ENCODE results near the gene MAML3.
A peak's percentile ranks its signal among the peaks of the same experiment; 100 is the strongest.

The MAML3 gene

DNA sequence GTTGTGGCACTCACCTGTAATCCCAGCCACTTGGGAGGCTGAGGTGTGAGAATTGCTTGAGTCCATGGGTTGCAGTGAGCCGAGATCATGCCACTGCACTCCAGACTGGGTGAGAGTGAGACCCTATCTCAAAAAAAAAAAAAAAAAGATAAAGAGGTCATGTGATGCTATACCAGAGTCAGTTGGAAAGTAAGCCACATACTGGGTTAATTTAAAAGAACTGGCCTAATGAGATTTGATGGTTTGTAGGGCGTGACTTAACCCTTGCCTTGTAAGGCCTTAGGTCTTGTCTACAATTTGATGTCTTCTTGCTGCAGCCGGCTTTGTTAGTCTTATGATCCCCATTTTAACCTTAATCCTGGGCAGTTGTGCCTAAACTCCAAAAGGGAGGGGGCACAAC is 483.2 kb downstream of the MAML3 start:
- no peak overlapping the region for H3K4me3 Mint-ChIP-seq

DNA sequence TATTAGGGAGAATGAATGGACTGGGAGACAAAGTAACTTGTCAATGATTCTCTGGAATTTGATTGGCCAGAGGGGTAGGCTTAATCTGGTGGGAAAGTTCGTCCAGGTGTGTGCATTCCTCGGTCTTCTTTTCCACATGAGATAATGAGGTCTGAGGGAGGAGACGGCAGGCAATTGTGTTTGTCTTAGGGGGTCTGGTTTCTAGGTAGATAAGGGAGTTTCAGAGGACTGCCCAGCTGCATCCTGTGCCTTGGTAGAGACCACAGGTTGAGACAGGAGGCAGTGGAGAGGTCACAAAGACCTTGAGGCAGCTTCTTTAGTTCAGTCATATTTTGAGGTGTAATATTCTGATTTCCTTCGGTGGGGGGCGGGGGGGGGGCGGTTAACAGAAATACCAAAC is 484.1 kb downstream of the MAML3 start:
- ATAC-seq = no peak

More for the DNA sequence above, 483.2 kb downstream of the MAML3 start:
- Mint-ChIP-seq H3K27ac (no peak overlapping the region), H3K9me3 (no peaks in the 10 kb centered on the region), H3K27me3 (peaks cover 29% of the 10 kb centered on the region), H3K4me1 (peaks cover 21% of the 10 kb centered on the region)
- DNase-seq (no peak), ATAC-seq (no peak)

GRCh38 chr4:139669335-139669734 is 484.6 kb downstream of the MAML3 start:
- no peak overlapping the region for H3K4me3 Mint-ChIP-seq
- H3K4me1 Mint-ChIP-seq = peaks cover 29% of the 10 kb centered on the region
- DNase-seq (no peak), ATAC-seq (no peak)
- peaks cover 29% of the 10 kb centered on the region for H3K27me3 Mint-ChIP-seq
- H3K9me3 Mint-ChIP-seq = no peaks in the 10 kb centered on the region
- H3K27ac Mint-ChIP-seq = peak overlapping the region in 1 of 2 donors; percentile 43

More for the DNA sequence above, 484.1 kb downstream of the MAML3 start:
- Mint-ChIP-seq H3K4me1 (peaks cover 29% of the 10 kb centered on the region), H3K4me3 (no peak overlapping the region), H3K27me3 (peaks cover 29% of the 10 kb centered on the region), H3K27ac (peak overlapping the region in 1 of 2 donors; percentile 28), H3K9me3 (no peaks in the 10 kb centered on the region)
- DNase-seq = no peak

GRCh38 chr4:139668658-139669201 is 485.3 kb downstream of the MAML3 start:
- no peak overlapping the region for H3K4me3 Mint-ChIP-seq
- peaks cover 29% of the 10 kb centered on the region for H3K27me3 Mint-ChIP-seq
- no peaks in the 10 kb centered on the region for H3K9me3 Mint-ChIP-seq
- ATAC-seq = no peak
- no peak overlapping the region for H3K27ac Mint-ChIP-seq
- no peak for DNase-seq
- peaks cover 29% of the 10 kb centered on the region for H3K4me1 Mint-ChIP-seq

- H3K27me3 Mint-ChIP-seq = peaks cover 29% of the 10 kb centered on the region
- H3K9me3 Mint-ChIP-seq = no peaks in the 10 kb centered on the region
- peaks cover 29% of the 10 kb centered on the region for H3K4me1 Mint-ChIP-seq
Observed at GRCh38 chr4:139668036-139668435, 485.9 kb downstream of the MAML3 start.

More at GRCh38 chr4:139668036-139668435, 485.9 kb downstream of the MAML3 start:
- H3K27ac Mint-ChIP-seq = peak overlapping the region in 1 of 2 donors; percentile 71
- DNase-seq (no peak), ATAC-seq (no peak)
- H3K4me3 Mint-ChIP-seq = no peak overlapping the region

All from stimulated activated naive CD8-positive, alpha-beta T cell treated with anti-CD3 and anti-CD28 coated beads, Interleukin-15, amount 100 ng/mL, for 72 hours (primary cell).